ENCODE measurements around the gene TRIM74. TPM values are rescaled to one million over a fixed set of nuclear protein-coding genes. Genes with fewer than 3 reads are reported as not detected.
A peak's percentile ranks its signal among the peaks of the same experiment; 100 is the strongest.
"Not testable (repeated sequence)": the region's sequence is repeated elsewhere in the genome, so short reads cannot be mapped to it uniquely, and the experiment has no call there.

Gene TRIM74
- total and polyA plus RNA-seq, 9 of the 15 experiments (the other 6 are each of a cell fraction or from before 2014, with no cell fraction given) = not detected

DNA sequence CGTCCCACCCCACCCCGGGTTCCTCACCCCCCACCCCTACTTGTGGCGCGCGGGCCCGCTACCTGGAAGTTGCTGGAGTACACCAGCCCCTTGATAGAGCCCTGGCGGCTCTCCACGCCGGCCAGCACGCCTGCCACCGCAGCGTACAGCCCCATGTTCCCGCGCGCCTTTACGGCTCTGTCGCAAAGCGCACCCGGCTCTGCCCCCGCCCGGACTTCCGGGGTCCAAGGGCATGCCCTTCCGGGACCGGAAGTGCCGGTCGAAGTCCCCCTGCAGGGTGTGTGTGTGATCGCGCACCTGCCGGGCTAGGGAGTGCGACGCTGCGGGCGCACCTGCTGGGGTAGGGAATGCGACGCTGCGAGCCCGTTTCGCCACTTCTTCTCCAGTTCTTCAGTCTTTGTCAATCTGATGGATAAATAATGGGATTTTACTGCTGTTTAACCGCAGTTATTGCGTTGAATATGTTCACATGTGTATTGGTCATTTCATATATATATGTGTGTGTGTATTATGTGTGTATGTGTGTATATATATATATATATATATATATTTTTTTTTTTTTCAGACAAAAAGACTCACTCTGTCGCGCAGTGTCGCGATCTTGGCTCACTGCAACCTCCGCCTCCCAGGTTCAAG, 14.6 kb downstream of the TRIM74 start:
- H3K4me3 ChIP-seq; H4K20me1 ChIP-seq (replicated peaks; ENCODE audit: control insufficient read depth, insufficient read depth, low read length); H3K9me3 ChIP-seq (replicated peaks; ENCODE audit: control insufficient read depth, insufficient read depth, low read depth, low read length); TF ChIP-seq NR2C1 (tag; IDR thresholded peaks at IDR 0.05): not testable (repeated sequence)
- TF ChIP-seq, protein P1, sequence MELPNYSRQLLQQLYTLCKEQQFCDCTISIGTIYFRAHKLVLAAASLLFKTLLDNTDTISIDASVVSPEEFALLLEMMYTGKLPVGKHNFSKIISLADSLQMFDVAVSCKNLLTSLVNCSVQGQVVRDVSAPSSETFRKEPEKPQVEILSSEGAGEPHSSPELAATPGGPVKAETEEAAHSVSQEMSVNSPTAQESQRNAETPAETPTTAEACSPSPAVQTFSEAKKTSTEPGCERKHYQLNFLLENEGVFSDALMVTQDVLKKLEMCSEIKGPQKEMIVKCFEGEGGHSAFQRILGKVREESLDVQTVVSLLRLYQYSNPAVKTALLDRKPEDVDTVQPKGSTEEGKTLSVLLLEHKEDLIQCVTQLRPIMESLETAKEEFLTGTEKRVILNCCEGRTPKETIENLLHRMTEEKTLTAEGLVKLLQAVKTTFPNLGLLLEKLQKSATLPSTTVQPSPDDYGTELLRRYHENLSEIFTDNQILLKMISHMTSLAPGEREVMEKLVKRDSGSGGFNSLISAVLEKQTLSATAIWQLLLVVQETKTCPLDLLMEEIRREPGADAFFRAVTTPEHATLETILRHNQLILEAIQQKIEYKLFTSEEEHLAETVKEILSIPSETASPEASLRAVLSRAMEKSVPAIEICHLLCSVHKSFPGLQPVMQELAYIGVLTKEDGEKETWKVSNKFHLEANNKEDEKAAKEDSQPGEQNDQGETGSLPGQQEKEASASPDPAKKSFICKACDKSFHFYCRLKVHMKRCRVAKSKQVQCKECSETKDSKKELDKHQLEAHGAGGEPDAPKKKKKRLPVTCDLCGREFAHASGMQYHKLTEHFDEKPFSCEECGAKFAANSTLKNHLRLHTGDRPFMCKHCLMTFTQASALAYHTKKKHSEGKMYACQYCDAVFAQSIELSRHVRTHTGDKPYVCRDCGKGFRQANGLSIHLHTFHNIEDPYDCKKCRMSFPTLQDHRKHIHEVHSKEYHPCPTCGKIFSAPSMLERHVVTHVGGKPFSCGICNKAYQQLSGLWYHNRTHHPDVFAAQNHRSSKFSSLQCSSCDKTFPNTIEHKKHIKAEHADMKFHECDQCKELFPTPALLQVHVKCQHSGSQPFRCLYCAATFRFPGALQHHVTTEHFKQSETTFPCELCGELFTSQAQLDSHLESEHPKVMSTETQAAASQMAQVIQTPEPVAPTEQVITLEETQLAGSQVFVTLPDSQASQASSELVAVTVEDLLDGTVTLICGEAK (IDR thresholded peaks at IDR 0.05) = peak; percentile 61; the same call in 1 of the 2 replicates
- TF ChIP-seq, protein P1 (CRISPR knock-in tag; IDR thresholded peaks at IDR 0.05) = not testable (repeated sequence)
- TF ChIP-seq NR2C1 (IDR thresholded peaks at IDR 0.05) = peak; percentile 66
- TF ChIP-seq PHF8 (IDR thresholded peaks at IDR 0.05; ENCODE audit: borderline replicate concordance, low read length) = peak; percentile 24; the same call in 1 of the 2 replicates
- TF ChIP-seq POLR2A (conservative IDR thresholded peaks at IDR 0.05) = 0 out of 2 replicates have a peak, but pooled peaks have one; percentile 32
- peak; percentile 44; the same call in 1 of the 2 replicates for TF ChIP-seq RBFOX2 (IDR thresholded peaks at IDR 0.05; ENCODE audit: low read depth, low read length)

More for the DNA sequence above, 14.6 kb downstream of the TRIM74 start:
- FAIRE-seq (peak; percentile 83), ATAC-seq (peak; percentile 93)
- CTCF ChIA-PET (ENCODE audit: low intra/inter-chr PET ratio); DNase-seq (ENCODE audit: extremely low read depth in 1 of 4, low spot score in 3 of 4); H3K27me3 ChIP-seq (ENCODE audit: control insufficient read depth in 2 of 2, insufficient read depth in 2 of 2, low read length in 2 of 2); BruUV-seq (replicated peaks); in situ Hi-C loops (cut with MboI); H3K9ac ChIP-seq (ENCODE audit: insufficient read depth in 1 of 2, low read depth in 2 of 2, low read length in 2 of 2); intact Hi-C loops (cut with micrococcal nuclease); H2AFZ ChIP-seq (ENCODE audit: low read depth, low read length); H3K79me2 ChIP-seq (ENCODE audit: control insufficient read depth, insufficient read depth, low read length); H3K4me1 ChIP-seq (replicated peaks in 1 of 2; ENCODE audit: control insufficient read depth in 2 of 2, insufficient read depth in 2 of 2, low read length in 2 of 2); POLR2A ChIA-PET; H3K9me1 ChIP-seq (ENCODE audit: control insufficient read depth, insufficient read depth, low read length); H3K4me2 ChIP-seq (ENCODE audit: insufficient read depth, low read length); H3K27ac ChIP-seq (ENCODE audit: extremely low read depth, low read depth, low read length); H3K36me3 ChIP-seq (ENCODE audit: control insufficient read depth, insufficient read depth, low read length): not testable (repeated sequence)
- 43% methylated on average over 10 of the region's 45 CpGs for WGBS (ENCODE audit: insufficient coverage, low coverage, missing lambda C conversion rate)

Measured in K562 (cell line).